Measurements from ENCODE around the gene CORIN. TPM values are rescaled to one million over a fixed set of nuclear protein-coding genes. Genes with fewer than 3 reads are reported as not detected.
"Not testable (repeated sequence)": the region's sequence is repeated elsewhere in the genome, so short reads cannot be mapped to it uniquely, and the experiment has no call there.

The CORIN gene
- total RNA-seq, 1 experiment from 2014 or later = 1.2 TPM

- DNase-seq (ENCODE audit: low read depth) = peak; percentile 61
Observed at GRCh38 chr4:47729131-47729680, 108.7 kb downstream of the CORIN start.

- DNase-seq (ENCODE audit: low read depth) = no peak
Observed at GRCh38 chr4:47721892-47722575, 115.8 kb downstream of the CORIN start.

- no peak for DNase-seq (ENCODE audit: low read depth)
Observed at GRCh38 chr4:47721485-47721884, 116.4 kb downstream of the CORIN start.

GRCh38 chr4:47720787-47721186, 117.1 kb downstream of the CORIN start:
- no peak for DNase-seq (ENCODE audit: low read depth)

- DNase-seq (ENCODE audit: low read depth) = no peak
Observed at GRCh38 chr4:47719576-47719975, 118.3 kb downstream of the CORIN start.

- peak; percentile 58 for DNase-seq (ENCODE audit: low read depth)
Observed at GRCh38 chr4:47718696-47719095, 119.2 kb downstream of the CORIN start.

- no peak for DNase-seq (ENCODE audit: low read depth)
Observed at GRCh38 chr4:47717188-47717587, 120.7 kb downstream of the CORIN start.

GRCh38 chr4:47715716-47716416, 122.0 kb downstream of the CORIN start:
- DNase-seq (ENCODE audit: low read depth) = no peak

GRCh38 chr4:47714269-47714668, 123.6 kb downstream of the CORIN start:
- no peak for DNase-seq (ENCODE audit: low read depth)

GRCh38 chr4:47713129-47713834, 124.6 kb downstream of the CORIN start:
- DNase-seq (ENCODE audit: low read depth) = no peak

- DNase-seq (ENCODE audit: low read depth) = no peak
Observed at GRCh38 chr4:47711646-47712045, 126.2 kb downstream of the CORIN start.

- no peak for DNase-seq (ENCODE audit: low read depth)
Observed at GRCh38 chr4:47711183-47711582, 126.7 kb downstream of the CORIN start.

GRCh38 chr4:47706352-47706751, 131.5 kb downstream of the CORIN start:
- DNase-seq (ENCODE audit: low read depth) = not testable (repeated sequence)

GRCh38 chr4:47705326-47705981, 132.4 kb downstream of the CORIN start:
- DNase-seq (ENCODE audit: low read depth) = peak; percentile 29

- DNase-seq (ENCODE audit: low read depth) = peak; percentile 54
Observed at GRCh38 chr4:47704693-47705325, 133.1 kb downstream of the CORIN start.

- no peak for DNase-seq (ENCODE audit: low read depth)
Observed at GRCh38 chr4:47703956-47704355, 133.9 kb downstream of the CORIN start.

- no peak for DNase-seq (ENCODE audit: low read depth)
Observed at GRCh38 chr4:47703008-47703407, 134.9 kb downstream of the CORIN start.

GRCh38 chr4:47701286-47701685, 136.6 kb downstream of the CORIN start:
- no peak for DNase-seq (ENCODE audit: low read depth)

- DNase-seq (ENCODE audit: low read depth) = no peak
Observed at GRCh38 chr4:47698837-47699236, 139.0 kb downstream of the CORIN start.

GRCh38 chr4:47696823-47697222, 141.0 kb downstream of the CORIN start:
- no peak for DNase-seq (ENCODE audit: low read depth)

GRCh38 chr4:47695260-47695659, 142.6 kb downstream of the CORIN start:
- DNase-seq (ENCODE audit: low read depth) = no peak
